Upper lobe of left lung (tissue), 4 donors: ENCODE results near the gene RHOT1.

Experiments
- CTCF ChIP-seq, 6 experiments: fragments of 450-650 bp in 4 of 6; fragments of 200-600 bp in 2 of 6; sonication (generic) in 2 of 6; IDR thresholded peaks; one replicate each; pipeline ENCODE4 v1.5.1; 2016 to 2019; ENCODE audit warnings: antibody characterized with exemption in 6 of 6
- POLR2A ChIP-seq, 4 donors: fragments of 450-650 bp; IDR thresholded peaks; one replicate each; pipeline ENCODE4 v1.5.1; 2016 to 2017; ENCODE audit warnings: antibody characterized with exemption in 4 of 4, mild to moderate bottlenecking in 2 of 4
- POLR2AphosphoS5 ChIP-seq, 2 donors: sonication (generic); formaldehyde crosslinking; IDR thresholded peaks; one replicate each; pipeline ENCODE4 v1.5.1; 2017; ENCODE audit warnings: antibody characterized with exemption in 2 of 2

- TF ChIP-seq CTCF (IDR thresholded peaks at IDR 0.05) (no peak), POLR2AphosphoS5 (IDR thresholded peaks at IDR 0.05) (no peak), POLR2A (IDR thresholded peaks at IDR 0.05) (no peak)
Observed at GRCh38 chr17:32185875-32186274, 43.6 kb downstream of the RHOT1 start.
